ENCODE measurements around the gene KITLG.

DNA sequence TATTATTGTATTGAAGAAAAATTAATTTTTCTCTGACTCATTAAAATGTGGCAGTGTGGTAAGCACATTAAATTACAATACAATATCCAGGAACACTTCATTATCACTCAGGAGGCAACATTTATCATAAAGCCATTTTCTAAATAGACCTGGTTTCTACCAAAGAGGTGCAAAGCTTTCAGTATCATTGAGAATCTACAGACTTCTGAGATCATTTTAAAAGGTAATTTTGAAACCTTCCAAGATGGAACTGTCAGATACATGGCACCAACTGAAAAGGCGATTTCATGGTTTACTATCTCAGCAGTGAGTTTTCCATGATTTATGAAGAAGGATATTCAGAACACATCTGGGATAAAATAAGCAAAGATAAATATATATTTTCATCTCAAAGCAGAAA lies 85.8 kb downstream of the KITLG start:
- no peak for TF ChIP-seq POLR2A (IDR thresholded peaks at IDR 0.05)
- TF ChIP-seq, protein P1, sequence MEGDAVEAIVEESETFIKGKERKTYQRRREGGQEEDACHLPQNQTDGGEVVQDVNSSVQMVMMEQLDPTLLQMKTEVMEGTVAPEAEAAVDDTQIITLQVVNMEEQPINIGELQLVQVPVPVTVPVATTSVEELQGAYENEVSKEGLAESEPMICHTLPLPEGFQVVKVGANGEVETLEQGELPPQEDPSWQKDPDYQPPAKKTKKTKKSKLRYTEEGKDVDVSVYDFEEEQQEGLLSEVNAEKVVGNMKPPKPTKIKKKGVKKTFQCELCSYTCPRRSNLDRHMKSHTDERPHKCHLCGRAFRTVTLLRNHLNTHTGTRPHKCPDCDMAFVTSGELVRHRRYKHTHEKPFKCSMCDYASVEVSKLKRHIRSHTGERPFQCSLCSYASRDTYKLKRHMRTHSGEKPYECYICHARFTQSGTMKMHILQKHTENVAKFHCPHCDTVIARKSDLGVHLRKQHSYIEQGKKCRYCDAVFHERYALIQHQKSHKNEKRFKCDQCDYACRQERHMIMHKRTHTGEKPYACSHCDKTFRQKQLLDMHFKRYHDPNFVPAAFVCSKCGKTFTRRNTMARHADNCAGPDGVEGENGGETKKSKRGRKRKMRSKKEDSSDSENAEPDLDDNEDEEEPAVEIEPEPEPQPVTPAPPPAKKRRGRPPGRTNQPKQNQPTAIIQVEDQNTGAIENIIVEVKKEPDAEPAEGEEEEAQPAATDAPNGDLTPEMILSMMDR (IDR thresholded peaks at IDR 0.05), result no peak

Measured in testis (tissue), 2 donors.